GM12875 (cell line): ENCODE measurements around the gene ANO4.

ENCODE experiments used
- H3K4me3 ChIP-seq: one replicate; pipeline ENCODE4 v1.5.1; 2011; ENCODE audit warnings: low read depth, low read length, control low read depth
- CTCF ChIP-seq: IDR thresholded peaks from 2 replicates; pipeline ENCODE4 v1.5.1; 2011; ENCODE audit warnings: low read depth, mild to moderate bottlenecking, control low read depth, inconsistent platforms, low read length, moderate library complexity, borderline replicate concordance; ENCODE audit not compliant: insufficient read depth

ANO4 gene

GRCh38 chr12:101021911-101022388, 227.4 kb downstream of the ANO4 start:
- H3K4me3 ChIP-seq: no peak overlapping the region
- TF ChIP-seq CTCF: no peak

- TF ChIP-seq CTCF: no peak
- H3K4me3 ChIP-seq: no peak overlapping the region
Observed at GRCh38 chr12:101027200-101027599, 232.6 kb downstream of the ANO4 start.

DNA sequence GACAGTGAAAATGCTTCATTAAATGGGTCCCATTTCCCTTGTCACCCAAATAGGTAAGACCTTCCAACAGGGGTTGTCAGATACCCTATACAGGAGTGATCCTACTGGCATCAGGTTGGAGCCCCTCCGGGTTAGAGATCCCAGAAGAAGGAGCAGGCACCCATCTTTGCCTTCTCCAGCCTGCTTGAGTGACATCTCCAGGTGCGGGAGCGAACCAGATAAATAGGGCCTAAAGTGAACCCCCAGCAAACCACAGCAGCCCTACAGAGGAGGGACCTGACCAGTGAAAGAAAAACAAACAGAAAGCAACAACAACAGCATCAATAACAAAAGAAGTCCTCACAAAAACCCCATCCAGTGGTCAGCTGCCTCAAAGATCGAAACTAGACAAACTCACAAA, 233.2 kb downstream of the ANO4 start:
- H3K4me3 ChIP-seq: no peak overlapping the region
- no peak for TF ChIP-seq CTCF

DNA sequence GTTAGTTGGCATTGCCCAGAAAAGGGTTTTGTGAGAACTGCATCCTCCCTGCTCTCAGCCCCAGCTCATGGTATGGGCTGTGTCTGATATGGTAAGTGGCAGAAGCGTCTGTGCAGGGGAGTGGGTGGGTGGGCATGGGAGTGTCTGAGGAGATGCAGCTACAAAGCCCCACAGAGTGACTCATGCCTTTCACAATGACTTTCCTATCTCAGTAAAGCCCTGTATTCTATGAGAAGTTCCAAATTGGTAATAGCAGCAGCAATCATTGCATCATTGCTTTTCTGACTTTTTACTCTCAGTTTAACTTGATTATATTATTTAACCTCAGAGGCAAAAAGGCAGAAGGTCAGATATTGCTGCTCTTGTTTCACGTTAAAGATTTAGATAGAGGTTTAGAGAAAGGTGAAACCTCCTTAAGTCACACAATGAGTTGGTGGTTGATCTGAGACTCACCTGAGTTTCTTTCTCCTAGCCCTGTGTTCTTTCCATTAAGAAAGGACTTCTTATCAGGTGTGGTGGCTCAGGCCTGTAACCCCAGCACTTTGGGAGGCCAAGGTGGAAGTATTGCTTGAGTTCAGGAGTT, 243.8 kb downstream of the ANO4 start:
- no peak for TF ChIP-seq CTCF
- no peak overlapping the region for H3K4me3 ChIP-seq

- TF ChIP-seq CTCF: no peak
- no peak overlapping the region for H3K4me3 ChIP-seq
Observed at GRCh38 chr12:101039848-101040531, 245.4 kb downstream of the ANO4 start.

- no peak for TF ChIP-seq CTCF
- no peak overlapping the region for H3K4me3 ChIP-seq
Observed at GRCh38 chr12:101040936-101041335, 246.4 kb downstream of the ANO4 start.

DNA sequence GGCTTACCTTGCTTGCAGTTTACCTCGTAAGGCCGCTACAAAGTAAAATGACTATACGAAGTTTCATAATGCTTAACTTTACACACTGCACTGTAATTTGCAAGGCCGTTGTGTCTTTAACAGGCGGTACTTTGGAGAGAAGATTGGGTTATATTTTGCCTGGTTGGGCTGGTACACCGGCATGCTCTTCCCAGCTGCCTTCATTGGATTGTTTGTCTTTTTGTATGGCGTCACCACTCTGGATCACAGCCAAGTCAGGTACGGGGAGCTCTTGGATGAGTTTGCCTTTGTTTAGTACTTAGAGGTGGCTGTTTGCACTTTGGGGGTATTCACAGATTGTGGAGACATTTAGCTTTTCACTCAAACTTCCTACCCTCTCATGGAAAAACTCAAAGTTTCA, 247.6 kb downstream of the ANO4 start:
- TF ChIP-seq CTCF: no peak
- no peak overlapping the region for H3K4me3 ChIP-seq
